ENCODE results near the gene DDT.

DNA sequence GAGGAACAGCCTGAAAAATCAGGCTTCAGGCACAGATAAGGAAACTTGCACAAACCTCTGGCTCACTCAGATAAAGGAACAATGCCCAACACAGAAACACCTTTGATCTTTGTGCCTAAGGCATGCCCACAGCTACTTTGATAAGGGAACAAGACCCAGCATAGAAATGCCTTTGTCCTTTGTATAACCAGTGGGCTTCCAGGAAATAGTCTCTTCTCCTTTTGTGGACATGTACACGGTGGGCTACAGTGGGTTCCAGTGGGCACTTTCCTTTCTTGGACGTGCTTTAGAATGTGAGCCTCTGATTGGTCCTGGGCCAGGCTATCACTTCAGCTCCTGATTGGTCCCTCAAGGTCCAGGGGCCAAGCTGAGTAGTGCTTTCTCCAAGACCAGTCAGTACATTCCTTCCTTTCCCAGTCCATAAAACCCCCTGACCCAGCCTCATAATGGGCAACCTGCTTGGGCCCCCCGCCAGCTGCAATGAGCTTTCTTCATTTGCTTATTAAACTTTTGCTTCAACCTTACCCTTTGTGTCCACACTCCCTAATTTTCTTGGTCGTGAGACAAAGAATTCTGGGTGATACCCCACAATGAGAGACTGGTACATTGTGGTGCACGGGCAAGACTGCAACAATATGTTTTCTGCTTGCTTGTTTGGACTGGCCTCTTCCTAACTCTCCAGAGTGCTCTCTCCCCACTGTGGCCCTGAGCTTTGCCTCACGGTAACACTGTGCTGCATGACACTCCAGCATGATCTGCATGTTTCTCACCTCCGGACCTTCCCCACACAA is 35.2 kb upstream of the DDT start:
- TF ChIP-seq, protein P1, sequence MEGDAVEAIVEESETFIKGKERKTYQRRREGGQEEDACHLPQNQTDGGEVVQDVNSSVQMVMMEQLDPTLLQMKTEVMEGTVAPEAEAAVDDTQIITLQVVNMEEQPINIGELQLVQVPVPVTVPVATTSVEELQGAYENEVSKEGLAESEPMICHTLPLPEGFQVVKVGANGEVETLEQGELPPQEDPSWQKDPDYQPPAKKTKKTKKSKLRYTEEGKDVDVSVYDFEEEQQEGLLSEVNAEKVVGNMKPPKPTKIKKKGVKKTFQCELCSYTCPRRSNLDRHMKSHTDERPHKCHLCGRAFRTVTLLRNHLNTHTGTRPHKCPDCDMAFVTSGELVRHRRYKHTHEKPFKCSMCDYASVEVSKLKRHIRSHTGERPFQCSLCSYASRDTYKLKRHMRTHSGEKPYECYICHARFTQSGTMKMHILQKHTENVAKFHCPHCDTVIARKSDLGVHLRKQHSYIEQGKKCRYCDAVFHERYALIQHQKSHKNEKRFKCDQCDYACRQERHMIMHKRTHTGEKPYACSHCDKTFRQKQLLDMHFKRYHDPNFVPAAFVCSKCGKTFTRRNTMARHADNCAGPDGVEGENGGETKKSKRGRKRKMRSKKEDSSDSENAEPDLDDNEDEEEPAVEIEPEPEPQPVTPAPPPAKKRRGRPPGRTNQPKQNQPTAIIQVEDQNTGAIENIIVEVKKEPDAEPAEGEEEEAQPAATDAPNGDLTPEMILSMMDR (IDR thresholded peaks at IDR 0.05; ENCODE audit: insufficient read depth, low read length, poor library complexity, severe bottlenecking) = no peak
- no peak for TF ChIP-seq EZH2phosphoT487 (conservative IDR thresholded peaks at IDR 0.05; ENCODE audit: low read length)

All from SU-DHL-6 (cell line).